Measurements from ENCODE around the gene GRN.
"Not testable (repeated sequence)": the region's sequence is repeated elsewhere in the genome, so short reads cannot be mapped to it uniquely, and the experiment has no call there.

GRN gene

GRCh38 chr17:44346064-44346844 is 1.2 kb downstream of the GRN start:
- DNase-seq (ENCODE audit: low read depth) = no peak

- DNase-seq (ENCODE audit: low read depth) = not testable (repeated sequence)
These were observed 2.3 kb downstream of the GRN start for GRCh38 chr17:44347206-44348055.

DNA sequence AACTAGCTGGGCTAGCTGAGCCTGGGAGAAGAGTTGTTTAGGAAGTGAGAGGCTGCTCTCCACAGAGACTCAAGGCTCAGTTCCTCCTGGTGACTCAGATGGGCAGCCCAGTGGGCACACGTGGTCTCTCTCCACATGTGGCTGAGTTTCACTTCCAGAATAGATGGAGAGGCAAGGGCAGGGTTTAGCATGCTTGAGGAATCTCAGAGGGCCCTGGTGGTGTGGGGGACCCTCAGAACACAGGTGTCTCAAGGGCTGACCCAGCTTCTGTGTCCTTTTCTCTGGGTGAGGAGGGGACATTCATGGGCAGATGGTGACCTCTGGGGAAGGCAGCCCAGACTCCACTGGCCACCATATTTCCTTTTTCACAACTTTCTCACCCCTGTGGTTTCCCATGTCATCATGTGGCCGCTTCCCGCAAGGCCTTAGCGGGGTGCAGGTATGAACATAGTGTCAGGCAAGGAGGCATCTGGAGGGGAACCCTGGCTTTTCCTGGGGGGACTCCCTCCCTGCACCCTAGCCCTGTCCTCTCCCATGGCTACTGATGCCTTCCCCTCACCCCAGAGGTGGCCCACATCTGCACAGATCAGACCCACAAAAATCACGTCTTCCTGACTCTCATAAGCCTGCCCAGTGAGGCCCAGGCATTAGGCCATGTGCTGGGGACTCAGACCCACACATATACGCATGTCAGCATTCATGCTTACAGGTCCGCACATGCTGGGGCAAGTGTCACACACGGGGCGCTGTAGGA is 3.3 kb downstream of the GRN start:
- DNase-seq (ENCODE audit: low read depth) = no peak

GRCh38 chr17:44348988-44349364 is 3.9 kb downstream of the GRN start:
- no peak for DNase-seq (ENCODE audit: low read depth)

DNA sequence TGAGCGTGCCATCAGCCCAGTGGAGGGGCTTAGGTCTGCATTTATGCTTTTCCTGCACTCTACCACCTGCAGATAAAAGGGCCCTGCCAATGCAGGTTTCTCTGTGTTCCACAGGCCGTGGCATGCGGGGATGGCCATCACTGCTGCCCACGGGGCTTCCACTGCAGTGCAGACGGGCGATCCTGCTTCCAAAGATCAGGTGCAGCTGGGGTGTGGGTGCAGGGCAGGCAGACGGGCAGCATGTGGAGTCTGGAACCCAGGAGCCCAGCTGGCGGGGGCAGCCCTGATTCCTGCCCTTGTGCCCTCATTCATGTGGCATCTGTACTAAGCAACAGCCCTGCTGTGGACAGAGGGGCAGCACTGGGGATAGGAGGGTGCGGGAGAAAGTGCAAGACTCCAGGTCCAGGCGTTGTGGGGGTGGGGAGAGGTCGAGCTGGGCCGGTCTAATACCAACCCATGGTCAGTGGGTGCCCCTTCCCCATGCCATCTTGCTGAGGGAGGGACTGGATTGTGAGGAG is 4.5 kb downstream of the GRN start:
- DNase-seq (ENCODE audit: low read depth) = no peak

GRCh38 chr17:44350733-44351226 is 5.7 kb downstream of the GRN start:
- DNase-seq (ENCODE audit: low read depth) = no peak

DNA sequence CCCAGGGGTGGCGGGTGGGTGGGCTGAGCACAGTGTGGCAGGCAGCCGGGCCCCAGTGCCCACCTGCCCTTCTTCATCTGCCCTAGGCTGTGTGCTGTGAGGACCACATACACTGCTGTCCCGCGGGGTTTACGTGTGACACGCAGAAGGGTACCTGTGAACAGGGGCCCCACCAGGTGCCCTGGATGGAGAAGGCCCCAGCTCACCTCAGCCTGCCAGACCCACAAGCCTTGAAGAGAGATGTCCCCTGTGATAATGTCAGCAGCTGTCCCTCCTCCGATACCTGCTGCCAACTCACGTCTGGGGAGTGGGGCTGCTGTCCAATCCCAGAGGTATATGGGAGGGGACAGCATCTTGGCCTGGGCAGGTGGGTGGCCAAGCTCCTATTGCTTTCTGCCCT is 6.4 kb downstream of the GRN start:
- DNase-seq (ENCODE audit: low read depth) = no peak

GRCh38 chr17:44351961-44352827 is 7.1 kb downstream of the GRN start:
- no peak for DNase-seq (ENCODE audit: low read depth)

DNA sequence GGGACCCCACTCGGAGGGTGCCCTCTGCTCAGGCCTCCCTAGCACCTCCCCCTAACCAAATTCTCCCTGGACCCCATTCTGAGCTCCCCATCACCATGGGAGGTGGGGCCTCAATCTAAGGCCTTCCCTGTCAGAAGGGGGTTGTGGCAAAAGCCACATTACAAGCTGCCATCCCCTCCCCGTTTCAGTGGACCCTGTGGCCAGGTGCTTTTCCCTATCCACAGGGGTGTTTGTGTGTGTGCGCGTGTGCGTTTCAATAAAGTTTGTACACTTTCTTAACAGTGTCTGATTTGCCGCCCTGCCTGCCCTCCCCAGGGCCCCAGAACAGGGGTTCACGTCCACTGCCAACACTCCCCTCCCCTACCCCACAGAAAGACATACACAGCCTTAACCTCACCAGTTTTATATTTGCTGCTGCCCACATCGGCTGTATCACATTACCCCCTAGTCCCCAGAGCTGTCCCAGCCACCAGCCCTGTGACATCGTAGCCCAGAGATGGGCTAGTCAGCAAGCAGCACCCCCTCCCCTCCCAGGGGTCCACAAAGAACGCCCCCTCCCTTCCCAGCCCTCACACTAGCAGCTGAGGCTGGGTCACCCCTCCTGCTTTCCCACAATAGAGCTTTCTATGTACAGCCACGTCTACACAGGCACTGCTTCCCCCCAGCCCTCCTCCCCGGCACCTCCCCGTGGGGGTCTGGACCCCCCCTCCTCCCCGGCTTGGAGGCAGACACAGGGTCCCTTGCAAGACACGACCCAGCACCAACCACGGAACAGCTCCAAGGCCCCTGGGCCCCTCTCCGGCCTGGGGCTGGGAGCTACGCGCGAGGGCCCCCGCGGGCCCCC is 7.9 kb downstream of the GRN start:
- no peak for DNase-seq (ENCODE audit: low read depth)

DNA sequence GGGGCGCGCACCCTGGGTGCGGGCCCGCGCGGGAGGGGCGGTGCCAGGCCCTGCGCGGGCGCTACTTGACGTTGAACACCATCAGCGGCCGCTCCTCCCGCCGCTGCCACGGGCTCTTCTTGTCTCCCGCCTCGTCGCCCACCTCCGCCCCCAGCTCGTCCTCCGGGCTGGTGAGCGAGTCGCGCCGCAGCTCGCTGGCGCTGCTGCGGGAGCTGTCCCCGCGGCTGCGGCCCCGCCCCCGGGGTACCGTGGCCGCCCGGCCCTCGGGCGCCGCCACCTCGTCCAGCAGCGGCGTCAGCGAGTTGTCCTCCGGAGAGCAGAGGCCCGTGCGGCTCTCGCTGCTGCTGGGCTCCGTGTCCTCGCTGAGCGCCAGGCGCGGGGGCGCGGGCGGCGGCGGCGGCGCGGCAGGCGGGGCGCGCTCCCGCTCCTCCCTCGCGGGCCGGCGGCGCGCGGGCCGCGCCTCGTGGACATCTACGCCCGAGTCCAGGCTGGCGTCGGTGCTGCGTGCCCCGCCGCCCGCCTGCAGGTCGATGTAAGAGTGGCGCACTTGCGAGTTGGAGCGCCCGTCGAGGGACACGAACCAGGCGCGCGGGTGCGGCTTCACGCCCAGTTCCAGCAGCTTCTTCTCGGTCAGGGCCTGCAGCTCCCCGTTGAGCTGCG is 8.7 kb downstream of the GRN start:
- no peak for DNase-seq (ENCODE audit: low read depth)

GRCh38 chr17:44354582-44355561 is 9.8 kb downstream of the GRN start:
- no peak for DNase-seq (ENCODE audit: low read depth)

DNA sequence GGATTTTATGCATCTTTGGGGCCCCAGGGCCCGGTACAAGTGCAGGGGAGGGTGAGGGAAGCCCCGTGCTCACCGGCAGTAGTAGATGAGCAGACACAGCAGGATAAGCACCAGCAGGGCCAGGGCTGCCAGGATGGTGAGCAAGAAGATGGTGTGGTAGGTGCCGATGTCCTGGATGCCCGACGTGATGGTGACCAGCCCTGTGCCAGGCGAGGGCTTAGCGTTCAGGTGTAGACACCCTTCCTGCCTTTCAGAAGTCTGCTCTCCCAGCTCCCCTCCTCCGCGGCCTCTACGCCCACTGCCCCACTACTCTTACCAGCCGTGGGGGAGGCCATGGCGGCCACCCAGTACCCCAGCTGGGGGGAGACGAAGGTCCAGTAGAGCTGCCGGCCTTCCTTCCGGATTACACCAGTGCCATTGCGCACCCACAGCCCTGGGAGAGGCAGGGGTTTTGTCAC is 10.6 kb downstream of the GRN start:
- no peak for DNase-seq (ENCODE audit: low read depth)

- DNase-seq (ENCODE audit: low read depth) = no peak
These were observed 11.1 kb downstream of the GRN start for GRCh38 chr17:44356241-44356640.

DNA sequence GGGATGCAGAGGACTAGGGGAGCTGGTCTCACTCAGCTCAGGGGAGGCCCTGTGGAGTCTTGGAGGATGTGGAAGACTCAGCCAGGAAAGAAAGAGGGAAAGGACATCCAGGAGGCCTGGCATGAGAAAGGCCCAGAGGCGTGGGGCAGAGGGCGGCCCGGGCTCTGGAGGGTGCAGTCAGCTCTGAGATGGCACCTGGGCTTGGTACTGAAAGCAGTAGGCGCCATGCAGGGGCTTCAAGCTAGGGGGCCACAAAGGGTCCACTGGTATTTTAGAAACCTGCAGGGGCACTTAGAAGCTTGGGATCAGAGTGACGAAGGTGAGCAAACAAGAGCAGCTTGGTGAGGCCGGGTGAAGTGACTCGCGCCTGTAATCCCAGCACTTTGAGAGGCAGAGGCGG is 13.0 kb downstream of the GRN start:
- DNase-seq (ENCODE audit: low read depth) = no peak

GRCh38 chr17:44359006-44359405 is 13.9 kb downstream of the GRN start:
- DNase-seq (ENCODE audit: low read depth) = no peak

DNA sequence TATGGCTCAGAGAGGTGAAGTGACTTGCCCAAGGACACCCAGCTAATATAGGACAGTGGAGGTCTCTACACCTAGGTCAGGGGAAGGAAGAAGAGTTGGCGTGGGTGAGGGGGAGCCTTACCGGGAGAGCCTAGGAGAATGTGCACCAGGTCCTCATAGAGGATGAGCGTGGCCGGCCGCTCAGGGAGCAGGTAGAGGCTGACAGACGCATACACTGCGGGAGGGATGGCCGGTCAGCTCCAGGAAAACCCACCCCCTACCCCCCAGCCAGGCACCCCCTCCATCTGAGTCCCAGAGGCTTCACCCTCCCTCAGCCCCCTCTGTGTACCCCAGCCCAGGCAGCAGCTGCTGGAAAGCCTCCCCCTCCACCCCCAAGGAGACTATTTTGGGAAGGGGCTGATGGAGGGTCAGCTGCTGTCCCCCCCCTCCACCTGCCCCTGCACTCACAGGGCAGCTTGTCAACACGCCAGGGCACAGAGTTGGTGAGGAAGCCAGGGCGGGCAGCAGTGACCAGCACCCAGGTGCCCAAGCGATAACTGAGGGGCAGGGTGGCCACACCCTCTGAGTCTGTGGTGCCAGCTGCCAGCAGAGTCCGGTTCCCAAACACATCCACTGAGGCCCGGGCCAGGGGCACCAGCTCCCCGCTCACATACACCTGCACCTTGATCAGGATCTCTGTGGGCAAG is 14.5 kb downstream of the GRN start:
- no peak for DNase-seq (ENCODE audit: low read depth)

- DNase-seq (ENCODE audit: low read depth) = no peak
These were observed 15.0 kb downstream of the GRN start for GRCh38 chr17:44360144-44360533.

DNA sequence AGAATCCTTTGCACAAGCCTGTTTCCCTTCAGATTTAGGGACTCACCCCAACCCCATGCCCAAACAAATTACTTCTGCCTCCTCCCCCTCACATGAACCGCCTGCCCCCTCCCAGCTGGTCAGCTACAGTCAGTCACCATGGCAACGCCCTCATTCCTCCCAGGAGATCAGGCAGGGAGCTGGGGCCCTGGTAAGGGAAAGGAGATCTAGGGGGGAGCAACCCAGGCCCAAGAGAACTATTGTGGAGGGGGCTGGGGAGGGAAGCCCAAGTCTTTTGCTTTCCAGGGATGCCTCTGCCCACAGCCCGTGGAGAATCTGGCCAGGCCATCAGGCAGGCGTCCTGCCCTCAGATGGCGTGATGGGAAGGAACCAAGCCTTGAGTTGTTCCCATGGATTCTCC is 15.7 kb downstream of the GRN start:
- peak; percentile 27 for DNase-seq (ENCODE audit: low read depth)

Data from fibroblast of the conjunctiva (primary cell).